CD14-positive monocyte (primary cell): ENCODE measurements around the gene LRRC10B. TPM values are rescaled to one million over a fixed set of nuclear protein-coding genes. Genes with fewer than 3 reads are reported as not detected.

Source experiments
- DNase-seq, 3 donors: peaks; one replicate each; pipeline ENCODE4 v3.0.0-alpha.2; 2011 to 2022
- H2AFZ ChIP-seq: 2 replicates; pipeline ENCODE4 v1.6.0; 2012; ENCODE audit warnings: mild to moderate bottlenecking, low read depth, low read length, inconsistent platforms; ENCODE audit not compliant: insufficient read depth, poor library complexity, severe bottlenecking
- H3K27ac ChIP-seq, 2 donors: 1 replicate in 1 of 2; 2 replicates in 1 of 2; pipeline ENCODE4 v1.5.1; 2012 to 2013; ENCODE audit warnings: low read length in 2 of 2, control low read depth in 1 of 2, inconsistent platforms in 1 of 2, low read depth in 1 of 2, mild to moderate bottlenecking in 1 of 2
- H3K27me3 ChIP-seq, 2 donors: one replicate each; pipeline versions ENCODE4 v1.6.0 to v1.6.1; 2011 to 2013; ENCODE audit warnings: low read length in 2 of 2; ENCODE audit not compliant: control insufficient read depth in 2 of 2, insufficient read depth in 2 of 2
- H3K36me3 ChIP-seq, 2 donors: replicated peaks in 1 of 2; 1 replicate in 1 of 2; 2 replicates in 1 of 2; pipeline versions ENCODE4 v1.5.1 to v1.6.1; 2012 to 2013; ENCODE audit warnings: low read length in 2 of 2, control low read depth in 1 of 2, inconsistent platforms in 1 of 2, mild to moderate bottlenecking in 1 of 2; ENCODE audit not compliant: insufficient read depth in 2 of 2, control insufficient read depth in 1 of 2
- H3K4me1 ChIP-seq, 2 donors: 1 replicate in 1 of 2; 2 replicates in 1 of 2; pipeline versions ENCODE4 v1.5.1 to v1.6.1; 2012 to 2013; ENCODE audit warnings: low read length in 2 of 2, control low read depth in 1 of 2, inconsistent platforms in 1 of 2, mild to moderate bottlenecking in 1 of 2, moderate library complexity in 1 of 2; ENCODE audit not compliant: insufficient read depth in 2 of 2, control insufficient read depth in 1 of 2
- H3K4me2 ChIP-seq: replicated peaks from 2 replicates; pipeline ENCODE3; 2012; ENCODE audit warnings: low read length, moderate library complexity, mild to moderate bottlenecking; ENCODE audit not compliant: poor library complexity, severe bottlenecking; ENCODE audit errors: extremely low read depth
- H3K4me3 ChIP-seq, 3 experiments: fragments of 200-600 bp in 1 of 3; sonication (generic) in 1 of 3; replicated peaks in 1 of 3; 1 replicate in 2 of 3; 2 replicates in 1 of 3; pipeline ENCODE4 v1.5.1; 2011 to 2013; ENCODE audit warnings: low read length in 3 of 3, mild to moderate bottlenecking in 3 of 3, control low read depth in 2 of 3, low read depth in 2 of 3, inconsistent platforms in 1 of 3, moderate library complexity in 1 of 3
- H3K79me2 ChIP-seq: 2 replicates; pipeline ENCODE4 v1.6.0; 2012; ENCODE audit warnings: mild to moderate bottlenecking, control low read depth, inconsistent platforms, low read length, moderate library complexity; ENCODE audit not compliant: insufficient read depth
- H3K9ac ChIP-seq: 2 replicates; pipeline ENCODE4 v1.6.0; 2017; ENCODE audit warnings: low read length, mild to moderate bottlenecking; ENCODE audit not compliant: insufficient read depth, poor library complexity, severe bottlenecking
- H3K9me3 ChIP-seq, 2 donors: replicated peaks in 1 of 2; 1 replicate in 1 of 2; 2 replicates in 1 of 2; pipeline versions ENCODE4 v1.5.1 to v1.6.1; 2012 to 2013; ENCODE audit warnings: low read length in 2 of 2, control low read depth in 1 of 2; ENCODE audit not compliant: control insufficient read depth in 1 of 2, insufficient read depth in 1 of 2
- H4K20me1 ChIP-seq: 2 replicates; pipeline ENCODE4 v1.6.0; 2012; ENCODE audit warnings: mild to moderate bottlenecking, low read length, control low read depth, moderate library complexity; ENCODE audit not compliant: insufficient read depth
- H3K27ac Mint-ChIP-seq, 7 donors: one replicate each; pipeline ENCODE4 v1.8.0; 2020; ENCODE audit warnings: mild to moderate bottlenecking in 7 of 7, mixed read lengths in 7 of 7, moderate library complexity in 6 of 7, inconsistent platforms in 2 of 7
- H3K27me3 Mint-ChIP-seq, 3 donors: one replicate each; pipeline ENCODE4 v1.8.0; 2021 to 2022; ENCODE audit warnings: low read depth in 3 of 3, mild to moderate bottlenecking in 3 of 3, mixed read lengths in 3 of 3, moderate library complexity in 3 of 3, inconsistent platforms in 1 of 3
- H3K36me3 Mint-ChIP-seq, 2 donors: one replicate each; pipeline ENCODE4 v1.8.0; 2020; ENCODE audit warnings: mixed read lengths in 2 of 2, inconsistent platforms in 1 of 2, mild to moderate bottlenecking in 1 of 2
- H3K4me1 Mint-ChIP-seq: one replicate; pipeline ENCODE4 v1.8.0; 2020; ENCODE audit warnings: mild to moderate bottlenecking, mixed read lengths
- H3K4me3 Mint-ChIP-seq, 2 donors: one replicate each; pipeline ENCODE4 v1.8.0; 2020; ENCODE audit warnings: mild to moderate bottlenecking in 2 of 2, mixed read lengths in 2 of 2, moderate library complexity in 1 of 2
- H3K9me3 Mint-ChIP-seq, 7 donors: one replicate each; pipeline ENCODE4 v1.8.0; 2020 to 2022; ENCODE audit warnings: mixed read lengths in 7 of 7, mild to moderate bottlenecking in 6 of 7, moderate library complexity in 6 of 7, inconsistent platforms in 2 of 7
- WGBS: methylation state at CpG from one replicate; pipeline ENCODE4 v1.1.5; 2013; ENCODE audit warnings: missing lambda C conversion rate; ENCODE audit not compliant: insufficient coverage; 5-methylcytosine and 5-hydroxymethylcytosine counted together
- intact Hi-C, 2 donors: fragments of 100-400 bp; cut with micrococcal nuclease; formaldehyde crosslinking; loops; one replicate each; pipeline versions ENCODE4 v1.15.0 to v1.15.1; 2023
- polyA plus RNA-seq, 3 donors: library from polyadenylated mRNA; depleted of rRNA in 1 of 3; unstranded in 2 of 3; stranded (reverse) in 1 of 3; fragments of 300-500 nt in 2 of 3; fragments of >200 nt in 1 of 3; fragmentation: Illumina TruSeq in 2 of 3; gene quantifications; 1 replicate in 2 of 3; 2 replicates in 1 of 3; pipeline ENCODE4 v1.2.3, GENCODE V29; 2012 to 2021
- TF ChIP-seq, protein P1 (sequence below): fragments of 200-600 bp; IDR thresholded peaks from one replicate; pipeline ENCODE4 v1.8.0; 2022; ENCODE audit warnings: antibody characterized with exemption, mild to moderate bottlenecking

LRRC10B gene
- polyA plus RNA-seq, 3 donors = not detected

GRCh38 chr11:61486011-61486620 lies 22.4 kb upstream of the LRRC10B start:
- Mint-ChIP-seq H3K27ac (no peak overlapping the region), H3K36me3 (peaks cover 0 to 3% of the 10 kb centered on the region in 2 donors), H3K4me1 (no peaks in the 10 kb centered on the region), H3K27me3 (peaks cover 4 to 6% (median 5%) of the 10 kb centered on the region in 3 donors), H3K4me3 (no peak overlapping the region), H3K9me3 (peaks cover 0 to 9% (median 0%) of the 10 kb centered on the region in 7 donors)
- intact Hi-C loops = loop anchor here in 1 of 2 donors (10.0 kb wide), 1 partner anchor 149 kb away; no protein-coding TSS in a partner anchor
- Histone ChIP-seq H3K79me2 (no peaks in the 10 kb centered on the region), H3K9ac (no peak overlapping the region), H3K4me3 (no peak overlapping the region), H3K27ac (no peak overlapping the region), H3K9me3 (no peaks in the 10 kb centered on the region), H2AFZ (no peak overlapping the region), H3K36me3 (no peaks in the 10 kb centered on the region), H4K20me1 (no peaks in the 10 kb centered on the region), H3K4me1 (no peaks in the 10 kb centered on the region), H3K27me3 (no peaks in the 10 kb centered on the region), H3K4me2 (no peak overlapping the region)
- 98% methylated on average over 3 of the region's 6 CpGs for WGBS
- DNase-seq = no peak
- TF ChIP-seq, protein P1, sequence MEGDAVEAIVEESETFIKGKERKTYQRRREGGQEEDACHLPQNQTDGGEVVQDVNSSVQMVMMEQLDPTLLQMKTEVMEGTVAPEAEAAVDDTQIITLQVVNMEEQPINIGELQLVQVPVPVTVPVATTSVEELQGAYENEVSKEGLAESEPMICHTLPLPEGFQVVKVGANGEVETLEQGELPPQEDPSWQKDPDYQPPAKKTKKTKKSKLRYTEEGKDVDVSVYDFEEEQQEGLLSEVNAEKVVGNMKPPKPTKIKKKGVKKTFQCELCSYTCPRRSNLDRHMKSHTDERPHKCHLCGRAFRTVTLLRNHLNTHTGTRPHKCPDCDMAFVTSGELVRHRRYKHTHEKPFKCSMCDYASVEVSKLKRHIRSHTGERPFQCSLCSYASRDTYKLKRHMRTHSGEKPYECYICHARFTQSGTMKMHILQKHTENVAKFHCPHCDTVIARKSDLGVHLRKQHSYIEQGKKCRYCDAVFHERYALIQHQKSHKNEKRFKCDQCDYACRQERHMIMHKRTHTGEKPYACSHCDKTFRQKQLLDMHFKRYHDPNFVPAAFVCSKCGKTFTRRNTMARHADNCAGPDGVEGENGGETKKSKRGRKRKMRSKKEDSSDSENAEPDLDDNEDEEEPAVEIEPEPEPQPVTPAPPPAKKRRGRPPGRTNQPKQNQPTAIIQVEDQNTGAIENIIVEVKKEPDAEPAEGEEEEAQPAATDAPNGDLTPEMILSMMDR = no peak

- Histone ChIP-seq H3K36me3 (no peaks in the 10 kb centered on the region), H3K79me2 (no peaks in the 10 kb centered on the region), H3K9ac (no peak overlapping the region), H3K4me2 (no peak overlapping the region), H3K9me3 (no peaks in the 10 kb centered on the region), H4K20me1 (no peaks in the 10 kb centered on the region), H3K27me3 (no peaks in the 10 kb centered on the region), H2AFZ (no peak overlapping the region), H3K4me1 (no peaks in the 10 kb centered on the region), H3K4me3 (no peak overlapping the region), H3K27ac (no peak overlapping the region)
- Mint-ChIP-seq H3K9me3 (peaks cover 0 to 9% (median 0%) of the 10 kb centered on the region in 7 donors), H3K4me3 (no peak overlapping the region), H3K36me3 (peaks cover 0 to 3% of the 10 kb centered on the region in 2 donors), H3K27me3 (peaks cover 4 to 6% (median 5%) of the 10 kb centered on the region in 3 donors), H3K4me1 (no peaks in the 10 kb centered on the region), H3K27ac (peak overlapping the region in 1 of 7 donors; percentile 18)
- no peak for DNase-seq
- intact Hi-C loops = loop anchor here in 1 of 2 donors (10.0 kb wide), 1 partner anchor 148 kb away; no protein-coding TSS in a partner anchor
- WGBS = no CpG with 5 or more reads among the region's 5 CpGs
- TF ChIP-seq, protein P1 = no peak
Measured at GRCh38 chr11:61486779-61487178, 21.8 kb upstream of the LRRC10B start.
